ENCODE results near the gene AGER. TPM values are rescaled to one million over a fixed set of nuclear protein-coding genes. Genes with fewer than 3 reads are reported as not detected.
"Not testable (repeated sequence)": the region's sequence is repeated elsewhere in the genome, so short reads cannot be mapped to it uniquely, and the experiment has no call there.

AGER gene
- total RNA-seq, 8 experiments from 2014 or later, result 1.4 to 11.8 (median 5.3) TPM

DNA sequence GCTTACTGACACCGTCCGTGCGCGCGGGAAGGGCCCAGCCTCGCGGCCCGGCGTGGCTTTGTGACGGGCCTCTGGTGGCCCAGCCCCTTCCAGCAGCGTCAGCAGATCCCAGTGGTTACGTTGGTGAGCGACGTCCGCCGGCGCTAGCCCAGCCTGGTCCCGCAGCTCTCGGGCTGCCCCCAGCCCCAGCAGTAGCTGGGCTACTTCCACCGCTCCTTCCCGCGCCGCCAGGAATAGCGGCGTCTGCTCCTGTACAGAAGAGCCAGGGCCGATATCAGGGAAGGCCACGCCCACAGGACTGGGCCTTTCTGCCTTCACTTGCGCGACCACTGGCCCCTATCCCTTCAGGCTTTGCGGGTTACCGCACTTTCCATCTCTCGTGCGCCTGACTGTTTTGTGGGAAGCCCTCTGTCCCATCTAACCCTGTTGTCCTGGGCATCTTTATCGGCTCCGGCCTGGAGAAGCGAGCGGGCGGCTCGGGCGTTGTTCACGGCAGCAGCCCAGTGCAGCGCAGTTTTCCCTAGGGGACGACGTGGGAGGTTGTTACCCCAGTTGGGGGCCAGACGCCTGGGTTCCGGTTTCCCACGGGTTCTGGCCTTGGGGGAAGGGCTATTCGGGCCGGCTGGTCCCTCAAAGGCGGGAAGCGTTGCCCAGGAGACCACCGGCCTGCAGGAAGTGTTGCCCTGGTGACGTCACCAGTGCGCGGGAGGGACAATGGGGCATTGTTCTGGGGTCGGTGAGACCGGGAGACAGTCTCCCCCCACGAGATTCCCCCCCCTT is 12.0 kb upstream of the AGER start:
- in situ Hi-C loops (cut with MboI; ENCODE audit: low pct_unique_long_range_greater_than_20kb in 2 of 9, low sequenced_read_pairs in 9 of 9, unreplicated experiment in 9 of 9), result loop anchor here in 1 of 9 experiments (25.0 kb wide), 1 partner anchor 659 kb away; the partner anchor contains the start of genes ATP6V1G2, DDX39B, MCCD1 and NFKBIL1
- WGBS, 10 experiments, result 0 to 4% (median 0%) methylated on average over 3 to 7 of the region's 58 CpGs; no CpG with 5 or more reads in 6 of the 10 experiments
- ATAC-seq (replicated peaks in 6 of 8), result peak; percentile 80 to 89 (median 84)
- peak overlapping the region; percentile 43 to 63 (median 50) for H3K4me3 ChIP-seq
- H3K4me1 ChIP-seq (replicated peaks in 1 of 2), result peaks cover 17 to 20% of the 10 kb centered on the region in 2 donors
- peak overlapping the region; percentile 99 to 100 for H3K27ac ChIP-seq

DNA sequence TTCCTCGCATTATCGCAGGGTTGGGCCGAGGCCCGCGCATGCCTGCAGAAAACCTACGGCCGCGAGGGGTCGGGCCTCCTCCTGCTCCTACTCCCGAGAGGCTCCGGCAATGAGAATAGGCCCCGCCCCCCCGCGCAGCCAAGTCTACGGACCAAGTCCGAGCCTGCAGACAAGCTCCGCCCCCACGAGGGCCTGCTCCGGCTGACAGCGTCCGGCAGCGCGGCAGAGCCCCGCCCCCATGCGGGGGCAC is 11.5 kb upstream of the AGER start:
- Histone ChIP-seq H3K27ac (peak overlapping the region in 1 of 2 donors; percentile 99), H3K4me1 (replicated peaks in 1 of 2) (peaks cover 22 to 24% of the 10 kb centered on the region in 2 donors), H3K4me3 (peak overlapping the region; percentile 43 to 63 (median 50))
- in situ Hi-C loops (cut with MboI; ENCODE audit: low pct_unique_long_range_greater_than_20kb in 2 of 9, low sequenced_read_pairs in 9 of 9, unreplicated experiment in 9 of 9), result loop anchor here in 1 of 9 experiments (25.0 kb wide), 1 partner anchor 658 kb away; the partner anchor contains the start of genes ATP6V1G2, DDX39B, MCCD1 and NFKBIL1
- ATAC-seq (replicated peaks in 6 of 8), result peak in 4 of 8 experiments; percentile 82 to 89 (median 84)
- WGBS, 10 experiments, result 0% methylated on average over 1 to 6 of the region's 25 CpGs; no CpG with 5 or more reads in 6 of the 10 experiments

DNA sequence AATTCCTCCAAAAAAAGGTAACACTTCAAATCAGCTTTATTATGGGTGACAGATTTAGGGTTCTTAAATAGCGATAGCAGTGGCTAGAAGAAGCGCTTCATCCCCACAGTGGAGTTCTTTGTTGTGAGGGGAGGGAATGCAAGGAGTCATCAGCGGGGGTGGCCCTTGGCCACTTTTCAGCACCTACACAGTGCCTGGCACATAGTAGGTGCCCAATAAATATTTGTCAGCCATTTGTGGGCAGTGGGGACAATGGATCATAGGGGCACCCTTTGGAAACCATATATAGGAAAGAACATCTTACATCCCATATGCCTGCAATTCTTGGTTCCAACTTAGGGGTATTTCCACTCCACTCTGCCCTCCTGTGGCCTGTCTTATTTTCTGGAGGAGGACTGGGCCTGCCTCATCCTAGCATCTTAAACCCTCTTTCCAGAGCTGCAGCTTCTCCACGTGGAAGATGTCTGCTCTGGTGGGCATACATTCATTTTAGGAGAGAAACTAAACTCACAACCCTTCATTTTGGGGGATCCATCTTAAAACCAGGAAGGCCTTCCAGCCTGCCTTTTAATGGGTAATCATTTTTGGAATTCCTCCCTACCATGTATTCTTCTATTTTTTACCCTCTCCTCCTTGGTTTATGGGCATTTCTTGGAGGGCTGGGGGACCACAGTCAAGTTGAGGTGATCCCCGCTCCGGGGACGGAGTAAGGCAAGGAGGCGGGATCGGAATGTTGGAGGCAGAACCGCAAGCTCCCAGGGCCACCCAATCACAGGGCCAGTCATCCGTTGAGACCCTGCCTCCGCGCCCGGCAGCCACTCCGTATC is 11.0 kb upstream of the AGER start:
- peaks cover 22 to 24% of the 10 kb centered on the region in 2 donors for H3K4me1 ChIP-seq (replicated peaks in 1 of 2)
- H3K27ac ChIP-seq, result peak overlapping the region; percentile 80 to 83
- in situ Hi-C loops (cut with MboI; ENCODE audit: low pct_unique_long_range_greater_than_20kb in 2 of 9, low sequenced_read_pairs in 9 of 9, unreplicated experiment in 9 of 9), result loop anchor here in 1 of 9 experiments (25.0 kb wide), 1 partner anchor 658 kb away; the partner anchor contains the start of genes ATP6V1G2, DDX39B, MCCD1 and NFKBIL1
- WGBS, 10 experiments, result 0 to 90% (median 50%) methylated on average over 2 to 5 of the region's 15 CpGs; no CpG with 5 or more reads in 3 of the 10 experiments
- H3K4me3 ChIP-seq, result peak overlapping the region; percentile 35 to 42 (median 39)
- ATAC-seq (replicated peaks in 6 of 8), result peak in 6 of 8 experiments; percentile 6 to 87 (median 81)

DNA sequence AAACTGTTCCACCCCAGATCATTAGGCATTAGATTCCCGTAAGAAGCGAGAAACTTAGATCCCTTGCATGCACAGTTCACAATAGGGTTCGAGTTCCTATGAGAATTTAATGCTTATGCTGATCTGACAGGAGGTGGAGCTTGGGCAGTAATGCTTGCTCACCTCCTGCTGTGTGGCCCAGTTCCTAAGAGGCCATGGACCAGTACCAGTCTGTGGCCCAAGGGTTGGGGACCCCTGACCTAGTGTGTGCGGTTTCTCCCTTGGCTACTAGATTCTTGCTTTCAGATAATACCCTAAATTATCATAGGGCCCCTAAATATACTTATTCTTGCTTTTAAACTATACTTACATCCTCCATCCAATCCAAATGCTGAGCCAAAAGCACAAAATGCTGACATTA is 10.3 kb upstream of the AGER start:
- no peak overlapping the region for H3K4me3 ChIP-seq
- in situ Hi-C loops (cut with MboI; ENCODE audit: low pct_unique_long_range_greater_than_20kb in 2 of 9, low sequenced_read_pairs in 9 of 9, unreplicated experiment in 9 of 9), result loop anchor here in 1 of 9 experiments (25.0 kb wide), 1 partner anchor 657 kb away; the partner anchor contains the start of genes ATP6V1G2, DDX39B, MCCD1 and NFKBIL1
- peak overlapping the region in 1 of 2 donors; percentile 83 for H3K27ac ChIP-seq
- peaks cover 22 to 24% of the 10 kb centered on the region in 2 donors for H3K4me1 ChIP-seq (replicated peaks in 1 of 2)
- no peak for ATAC-seq (replicated peaks in 6 of 8)
- 86 to 100% (median 96%) methylated on average over 1 to 4 of the region's 4 CpGs; no CpG with 5 or more reads in 1 of the 10 experiments for WGBS, 10 experiments

DNA sequence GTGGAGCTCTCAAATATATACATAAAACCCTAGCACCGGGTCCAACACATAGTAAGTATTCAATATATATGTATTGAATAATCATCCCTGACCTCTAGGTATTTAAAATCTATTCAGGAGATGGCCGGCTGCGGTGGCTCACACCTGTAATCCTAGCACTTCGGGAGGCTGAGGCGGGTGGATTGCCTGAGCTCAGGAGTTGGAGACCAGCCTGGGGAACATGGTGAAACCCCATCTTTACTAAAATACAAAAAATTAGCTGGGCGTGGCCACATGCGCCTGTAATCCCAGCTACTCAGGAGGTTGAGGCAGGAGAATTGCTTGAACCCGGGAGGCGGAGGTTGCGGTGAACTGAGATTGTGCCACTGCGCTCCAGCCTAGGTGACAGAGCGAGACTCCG is 9.0 kb upstream of the AGER start:
- H3K4me3 ChIP-seq; H3K27ac ChIP-seq; ATAC-seq (replicated peaks in 6 of 8): not testable (repeated sequence)
- 70 to 91% (median 86%) methylated on average over 4 to 10 of the region's 13 CpGs; no CpG with 5 or more reads in 5 of the 10 experiments for WGBS, 10 experiments
- in situ Hi-C loops (cut with MboI; ENCODE audit: low pct_unique_long_range_greater_than_20kb in 2 of 9, low sequenced_read_pairs in 9 of 9, unreplicated experiment in 9 of 9), result loop anchor here in 1 of 9 experiments (25.0 kb wide), 1 partner anchor 656 kb away; the partner anchor contains the start of genes ATP6V1G2, DDX39B, MCCD1 and NFKBIL1
- peaks cover 28 to 31% of the 10 kb centered on the region in 2 donors for H3K4me1 ChIP-seq (replicated peaks in 1 of 2)

DNA sequence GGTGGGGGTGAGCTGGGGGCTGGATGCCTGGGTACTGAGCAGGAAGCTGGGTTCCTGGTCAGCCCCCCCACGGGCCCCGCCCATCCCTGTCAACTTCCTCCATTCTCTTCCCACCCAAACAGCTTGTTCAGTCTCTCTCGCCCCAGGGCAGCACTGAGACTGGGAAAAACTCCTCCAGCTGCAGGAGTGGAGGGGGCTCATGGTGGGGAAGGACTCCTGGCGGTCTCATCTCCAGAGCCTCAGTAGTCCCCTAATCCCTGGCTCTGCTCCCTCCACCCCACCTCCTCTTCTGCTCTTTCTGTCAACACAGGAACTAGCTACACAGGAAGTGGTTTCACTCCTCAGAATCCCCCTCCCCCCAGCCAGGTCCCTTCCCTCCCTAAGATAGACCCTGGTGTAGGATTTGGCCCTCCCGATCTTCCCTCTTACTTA is 8.6 kb upstream of the AGER start, which contains the start of gene GPSM3:
TSS of gene GPSM3 (minus strand) at position 36 of the 432 bp plus-strand sequence. CDS start 130 bp downstream, outside the sequence.
- WGBS, 10 experiments, result 43% methylated on average over 1 of the region's 5 CpGs; no CpG with 5 or more reads in 9 of the 10 experiments
- ATAC-seq (replicated peaks in 6 of 8), result no peak

DNA sequence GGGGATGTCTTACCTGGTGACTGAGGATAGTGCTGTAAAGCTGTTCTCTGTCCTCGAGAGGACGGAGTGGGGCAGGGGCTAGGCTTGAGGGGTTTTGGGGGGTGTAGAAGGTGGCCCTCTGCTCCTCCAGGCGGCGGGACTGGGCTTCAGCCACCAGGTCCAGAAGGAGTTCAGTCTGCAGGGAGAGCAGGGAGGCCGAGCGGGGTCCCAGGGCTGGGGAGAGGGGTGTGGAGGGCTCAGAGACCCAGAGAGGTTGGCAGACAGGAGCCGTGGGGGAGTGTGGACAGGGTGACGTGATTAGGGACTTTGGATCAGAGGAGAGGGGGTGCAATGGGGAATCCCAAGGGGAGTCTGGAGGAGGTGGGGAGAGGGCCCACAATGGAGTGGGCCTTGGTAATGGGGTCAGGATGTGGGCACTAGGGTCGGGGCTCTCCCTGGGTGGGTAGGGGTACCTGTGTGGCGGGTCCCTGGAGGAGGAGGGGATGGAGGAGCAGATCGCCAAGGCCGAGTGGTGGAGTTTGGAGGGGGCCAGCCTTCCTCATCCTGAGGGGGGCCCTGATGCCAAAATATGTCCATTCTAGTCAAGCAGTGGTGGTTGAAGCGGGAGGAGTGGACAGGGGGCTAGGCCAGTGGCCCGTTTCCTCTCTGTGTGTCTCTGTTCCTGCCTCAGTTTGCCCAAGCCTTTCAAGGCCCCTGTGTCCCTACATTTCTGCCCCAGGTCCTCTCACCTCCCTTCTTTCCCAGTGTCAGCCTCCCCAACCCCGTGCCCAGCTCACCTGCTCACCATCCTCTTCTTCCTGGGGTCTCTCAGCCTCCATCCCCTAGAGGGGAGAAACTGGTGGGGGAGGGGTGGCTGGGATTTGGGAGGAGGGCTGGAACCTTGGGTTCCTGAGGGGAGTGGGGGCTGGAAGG is 7.9 kb upstream of the AGER start:
- Histone ChIP-seq H3K4me3 (no peak overlapping the region), H3K4me1 (replicated peaks in 1 of 2) (peaks cover 23 to 24% of the 10 kb centered on the region in 2 donors), H3K27ac (no peak overlapping the region)
- in situ Hi-C loops (cut with MboI; ENCODE audit: low pct_unique_long_range_greater_than_20kb in 2 of 9, low sequenced_read_pairs in 9 of 9, unreplicated experiment in 9 of 9), result loop anchor here in 1 of 9 experiments (25.0 kb wide), 1 partner anchor 655 kb away; the partner anchor contains the start of genes ATP6V1G2, DDX39B, MCCD1 and NFKBIL1
- 100% methylated on average over 1 of the region's 15 CpGs; no CpG with 5 or more reads in 9 of the 10 experiments for WGBS, 10 experiments
- ATAC-seq (replicated peaks in 6 of 8), result no peak

More for the DNA sequence above, 8.6 kb upstream of the AGER start, which contains the start of gene GPSM3:
- Histone ChIP-seq H3K4me3 (no peak within 1 kb of the TSS), H3K4me1 (replicated peaks in 1 of 2) (peaks cover 29 to 30% of the 10 kb centered on the region in 2 donors), H3K27ac (no peak within 1 kb of the TSS)
- in situ Hi-C loops (cut with MboI; ENCODE audit: low pct_unique_long_range_greater_than_20kb in 2 of 9, low sequenced_read_pairs in 9 of 9, unreplicated experiment in 9 of 9), result loop anchor here in 1 of 9 experiments (25.0 kb wide), 1 partner anchor 655 kb away; the partner anchor contains the start of genes ATP6V1G2, DDX39B, MCCD1 and NFKBIL1

DNA sequence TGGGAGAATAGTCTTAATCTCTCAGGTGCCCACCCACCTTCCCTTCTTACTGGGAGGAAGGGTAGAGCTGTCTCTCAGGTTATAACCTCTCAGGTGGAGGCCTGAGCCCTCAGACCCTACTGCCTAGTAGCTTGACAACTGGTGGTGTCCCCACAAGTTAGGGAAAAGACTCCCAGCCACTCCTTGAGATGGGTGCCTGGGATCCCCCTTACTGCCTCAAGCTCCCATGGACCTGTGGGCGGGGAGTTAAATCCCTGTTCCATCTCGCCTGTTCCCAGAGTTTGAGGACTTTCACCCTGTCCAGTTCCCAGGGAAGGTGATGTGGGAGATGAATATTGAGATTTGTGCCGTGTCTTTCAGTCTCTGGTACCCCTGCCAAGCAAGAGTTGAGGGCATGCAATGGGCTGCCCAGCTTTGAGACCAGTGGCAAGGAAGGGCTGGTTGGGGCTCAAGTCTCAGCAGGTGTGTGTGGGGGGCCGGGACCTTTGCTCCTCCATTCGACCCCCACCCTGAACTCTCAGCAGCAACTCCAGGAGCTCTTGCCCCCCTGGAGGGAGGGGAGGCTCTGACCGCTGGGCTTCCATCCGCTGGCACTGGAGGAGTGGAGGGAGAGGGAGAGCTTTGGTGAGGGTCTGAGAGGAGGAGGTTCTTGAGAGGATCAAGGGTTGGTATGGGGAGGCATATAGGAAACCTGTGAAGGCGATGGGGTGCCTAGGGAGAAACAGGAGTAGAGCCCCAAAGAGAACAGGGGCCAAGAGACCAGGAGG is 7.0 kb upstream of the AGER start:
- peak overlapping the region; percentile 86 to 88 for H3K27ac ChIP-seq
- 67 to 100% (median 79%) methylated on average over 1 to 3 of the region's 8 CpGs; no CpG with 5 or more reads in 5 of the 10 experiments for WGBS, 10 experiments
- in situ Hi-C loops (cut with MboI; ENCODE audit: low pct_unique_long_range_greater_than_20kb in 2 of 9, low sequenced_read_pairs in 9 of 9, unreplicated experiment in 9 of 9), result loop anchor here in 1 of 9 experiments (25.0 kb wide), 1 partner anchor 654 kb away; the partner anchor contains the start of genes ATP6V1G2, DDX39B, MCCD1 and NFKBIL1
- peaks cover 18 to 26% of the 10 kb centered on the region in 2 donors for H3K4me1 ChIP-seq (replicated peaks in 1 of 2)
- no peak for ATAC-seq (replicated peaks in 6 of 8)
- H3K4me3 ChIP-seq, result peak overlapping the region; percentile 42 to 68 (median 65)

DNA sequence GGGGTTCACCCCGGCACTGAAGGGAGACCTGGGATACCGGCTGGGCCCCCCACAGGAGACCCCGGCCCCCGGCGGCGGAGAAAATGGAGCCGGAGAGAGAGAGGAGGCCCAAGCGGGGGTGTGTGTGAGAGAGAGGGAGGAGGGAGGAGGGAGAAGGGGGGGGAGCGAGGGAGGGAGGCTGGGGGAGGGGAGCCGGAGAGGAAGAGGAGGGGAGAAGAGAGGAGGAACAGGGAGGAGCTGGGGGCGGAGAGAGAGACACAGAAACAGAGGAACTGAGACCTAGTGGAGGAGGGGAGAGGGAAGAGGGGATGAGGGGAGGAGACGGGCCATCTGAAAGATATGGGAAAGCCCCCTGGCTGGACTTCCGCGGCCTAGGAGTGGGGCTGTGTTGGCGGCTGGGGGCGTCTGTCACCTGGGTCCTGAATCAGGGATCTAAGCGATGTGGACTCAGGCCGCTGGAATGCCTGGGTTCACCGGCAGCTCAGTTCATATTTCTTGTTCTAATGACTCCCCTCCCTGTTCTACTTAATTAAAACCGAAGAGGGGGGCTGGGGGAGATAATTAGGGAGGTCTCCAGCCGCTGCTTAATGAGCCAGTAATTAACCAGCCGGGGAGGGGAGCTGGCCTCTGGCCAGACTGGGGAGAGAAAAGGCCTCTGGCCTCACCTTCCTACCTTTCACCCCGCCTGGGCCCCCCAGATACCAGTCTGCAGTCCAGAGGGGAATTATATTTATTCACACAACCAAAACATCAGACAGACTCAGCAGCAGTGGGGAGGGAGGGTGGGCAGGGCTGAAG is 6.2 kb upstream of the AGER start, which contains the start of gene PBX2:
TSS of gene PBX2 (minus strand) at position 149 of the 798 bp plus-strand sequence. CDS start 287 bp downstream, outside the sequence.
- H3K4me1 ChIP-seq (replicated peaks in 1 of 2), result peaks cover 22 to 33% of the 10 kb centered on the region in 2 donors
- in situ Hi-C loops (cut with MboI; ENCODE audit: low pct_unique_long_range_greater_than_20kb in 2 of 9, low sequenced_read_pairs in 9 of 9, unreplicated experiment in 9 of 9), result loop anchor here in 1 of 9 experiments (25.0 kb wide), 1 partner anchor 653 kb away; the partner anchor contains the start of genes ATP6V1G2, DDX39B, MCCD1 and NFKBIL1
- H3K4me3 ChIP-seq, result peak within 1 kb of the TSS; percentile 42 to 68 (median 65)
- 0% methylated on average over 1 to 3 of the region's 23 CpGs; no CpG with 5 or more reads in 8 of the 10 experiments for WGBS, 10 experiments
- H3K27ac ChIP-seq, result peak within 1 kb of the TSS; percentile 86 to 88
- ATAC-seq (replicated peaks in 6 of 8), result peak; percentile 19 to 73 (median 68)

DNA sequence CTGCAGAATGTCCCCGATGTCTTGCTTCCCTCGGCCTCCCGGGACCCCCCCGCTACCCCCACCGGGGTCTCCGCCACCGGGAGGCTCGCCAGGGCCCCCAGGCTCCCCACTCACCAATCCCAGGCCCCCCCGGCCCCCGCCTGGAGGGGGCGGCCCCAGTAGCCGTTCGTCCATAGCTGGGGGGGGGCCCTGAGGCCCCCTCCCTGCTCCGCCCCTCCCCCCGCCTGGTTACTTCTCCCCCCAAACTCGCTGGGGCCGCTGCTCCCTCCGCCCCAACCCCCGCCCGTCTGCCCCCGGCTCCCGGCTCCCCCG is 5.6 kb upstream of the AGER start:
- Histone ChIP-seq H3K4me1 (replicated peaks in 1 of 2) (peaks cover 19 to 32% of the 10 kb centered on the region in 2 donors), H3K27ac (peak overlapping the region; percentile 86 to 88), H3K4me3 (peak overlapping the region; percentile 42 to 68 (median 65))
- no CpG with 5 or more reads among the region's 23 CpGs for WGBS, 10 experiments
- in situ Hi-C loops (cut with MboI; ENCODE audit: low pct_unique_long_range_greater_than_20kb in 2 of 9, low sequenced_read_pairs in 9 of 9, unreplicated experiment in 9 of 9), result loop anchor here in 1 of 9 experiments (25.0 kb wide), 1 partner anchor 652 kb away; the partner anchor contains the start of genes ATP6V1G2, DDX39B, MCCD1 and NFKBIL1
- no peak for ATAC-seq (replicated peaks in 6 of 8)
